ENCODE results near the gene MAFG.
A peak's percentile ranks its signal among the peaks of the same experiment; 100 is the strongest.

The MAFG gene

DNA sequence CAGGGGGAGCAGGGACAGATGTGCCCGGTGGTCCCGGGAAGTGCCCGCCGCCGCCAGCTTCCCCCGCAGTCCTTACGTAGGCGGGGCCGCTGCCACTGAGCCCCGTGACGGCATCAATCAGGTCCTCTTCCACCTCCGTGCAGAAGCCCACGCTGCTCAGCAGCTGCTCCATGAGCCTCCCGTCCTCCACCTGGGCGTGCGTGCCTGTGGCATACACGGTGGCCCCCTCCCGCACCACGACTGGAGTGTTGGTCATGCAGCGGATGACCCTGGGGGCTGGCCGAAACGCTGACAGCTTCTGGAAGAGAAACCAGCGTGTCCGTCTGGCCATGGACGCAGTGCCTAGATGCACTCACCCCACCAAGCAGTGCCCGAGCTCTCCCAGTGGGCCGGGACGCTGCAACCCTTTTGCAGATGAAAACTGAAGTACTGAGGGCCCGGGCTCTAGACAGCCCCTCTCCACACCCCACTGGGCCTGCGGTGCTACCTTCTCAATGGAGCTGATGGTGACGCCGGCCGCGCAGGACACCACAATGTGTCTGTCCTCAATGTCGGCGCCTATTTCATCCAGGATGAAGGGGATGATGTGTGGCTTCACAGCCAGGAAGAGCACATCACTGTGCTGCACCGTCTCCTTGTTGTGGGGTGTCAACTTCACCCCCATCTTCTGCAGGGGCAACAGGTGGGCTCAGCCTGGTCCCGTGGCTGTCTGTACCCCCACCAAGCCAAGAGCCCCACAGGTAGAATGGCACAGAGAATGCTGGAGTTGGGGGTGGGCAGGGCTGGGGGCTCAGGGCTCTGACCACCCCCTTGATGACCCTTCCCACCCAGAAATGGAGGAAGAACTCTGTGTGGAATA, 7.5 kb upstream of the MAFG start:
- DNase-seq: no peak

GRCh38 chr17:81934098-81934757, 6.7 kb upstream of the MAFG start:
- DNase-seq: no peak

GRCh38 chr17:81933178-81933699, 5.7 kb upstream of the MAFG start:
- DNase-seq: no peak

GRCh38 chr17:81932333-81932983, 4.9 kb upstream of the MAFG start:
- no peak for DNase-seq

- peak; percentile 30 for DNase-seq
Measured at GRCh38 chr17:81931557-81932332, 4.2 kb upstream of the MAFG start.

GRCh38 chr17:81931189-81931556, 3.6 kb upstream of the MAFG start:
- no peak for DNase-seq

GRCh38 chr17:81930142-81931125, 2.9 kb upstream of the MAFG start:
- no peak for DNase-seq

GRCh38 chr17:81929253-81930141, 2.0 kb upstream of the MAFG start:
- DNase-seq: no peak

DNA sequence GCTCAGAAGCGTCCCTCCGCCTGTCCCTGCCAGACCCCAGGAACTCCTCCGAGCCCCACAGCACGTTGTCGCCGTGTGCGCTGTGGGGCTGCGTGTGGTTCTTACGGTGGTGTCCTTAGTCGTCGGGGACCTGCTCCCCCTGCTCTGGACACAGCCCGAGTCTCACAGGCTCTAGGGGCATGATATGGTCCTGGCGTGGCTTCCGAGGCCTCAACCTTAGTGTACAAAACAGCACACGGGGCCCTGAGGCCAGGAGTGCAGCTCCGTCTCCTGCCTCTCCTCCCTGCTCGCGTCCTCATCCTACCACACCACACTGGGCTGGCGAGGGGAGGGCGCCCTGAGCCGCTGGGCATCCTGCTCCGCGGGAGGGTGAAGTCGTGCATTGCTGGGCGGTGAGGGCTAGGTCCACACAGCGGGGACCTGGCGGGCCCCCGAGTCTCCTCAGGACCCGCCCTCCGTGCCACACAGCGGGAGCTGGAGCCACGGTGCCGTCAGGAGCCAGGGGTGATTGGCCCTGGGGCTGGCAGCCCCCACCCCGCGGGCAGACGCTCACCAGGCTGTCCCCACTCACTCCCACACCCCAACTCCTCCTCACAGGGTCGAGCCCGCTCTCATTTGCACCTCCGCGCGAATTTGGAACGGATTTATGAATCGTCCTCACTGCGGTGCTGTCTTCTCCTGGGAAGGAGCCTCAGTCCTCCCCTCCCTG, 1.2 kb upstream of the MAFG start:
- peak; percentile 19 for DNase-seq

- no peak for DNase-seq
Measured at GRCh38 chr17:81927152-81927652, 333 bp downstream of the MAFG start.

GRCh38 chr17:81926451-81927151, 934 bp downstream of the MAFG start:
- peak; percentile 74 for DNase-seq

- no peak for DNase-seq
Measured at GRCh38 chr17:81925860-81926450, 1.6 kb downstream of the MAFG start.

DNA sequence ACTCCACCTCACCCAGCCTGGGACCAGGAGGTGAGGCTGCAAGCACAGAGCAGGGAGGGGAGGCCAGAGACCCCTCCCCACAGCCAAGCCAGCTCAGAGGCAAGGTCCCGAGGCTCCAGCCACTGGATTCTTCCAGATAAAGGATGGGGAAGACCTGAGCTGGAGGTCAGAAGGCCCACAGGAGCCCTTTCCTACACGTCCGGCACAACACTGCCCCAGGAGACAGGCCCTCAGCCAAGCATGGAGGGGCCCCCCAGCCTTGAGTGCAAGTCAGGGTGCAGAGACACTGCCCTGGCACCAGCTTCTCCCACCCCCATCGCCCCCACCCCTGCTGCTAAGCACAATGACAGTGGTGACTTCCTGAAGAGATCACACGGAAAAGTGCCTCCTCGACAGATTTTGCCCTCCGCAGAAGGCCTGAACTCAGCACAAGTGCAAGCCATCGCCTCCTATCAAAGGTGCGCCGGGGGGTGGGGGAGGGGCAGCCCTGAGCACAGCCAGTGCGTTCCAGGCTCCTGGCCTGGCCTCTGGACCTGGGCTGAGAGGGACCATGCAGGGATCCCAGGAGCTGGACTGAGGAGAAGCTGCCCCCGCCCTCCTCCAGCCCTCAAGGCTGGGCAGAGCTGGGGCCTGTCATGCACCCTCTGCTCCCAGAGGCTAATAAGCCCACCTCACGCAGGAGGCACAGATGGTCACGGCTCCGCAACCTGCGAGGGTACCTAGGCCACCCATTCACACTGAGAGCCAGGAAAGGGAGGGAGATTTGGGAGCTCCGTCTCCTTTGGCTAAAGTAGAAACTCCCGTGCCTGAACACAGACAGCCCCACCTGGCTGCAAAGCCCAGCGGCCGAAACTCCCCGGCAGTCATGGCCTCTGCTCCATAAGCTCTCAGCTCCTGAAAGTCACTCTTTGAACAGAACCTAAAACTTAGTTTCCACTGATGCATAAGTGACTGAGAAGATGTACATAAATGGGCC, 2.7 kb downstream of the MAFG start:
- DNase-seq: no peak

- no peak for DNase-seq
Measured at GRCh38 chr17:81923302-81924260, 4.0 kb downstream of the MAFG start.

- DNase-seq: no peak
Measured at GRCh38 chr17:81922566-81923301, 4.8 kb downstream of the MAFG start.
